Effector memory CD8-positive, alpha-beta T cell (primary cell): ENCODE measurements around the gene ZNF366.

Experiments used
- ATAC-seq: fragments of 150-1000 bp; cut with Tn5 transposase; replicated peaks from 2 replicates; pipeline ENCODE4 v1.10.0; 2021; ENCODE audit warnings: mild to moderate bottlenecking, moderate library complexity
- DNase-seq, 3 experiments: peaks; one replicate each; pipeline ENCODE4 v3.0.0; 2021
- H3K27ac Mint-ChIP-seq, 2 donors: one replicate each; pipeline ENCODE4 v1.8.0; 2022; ENCODE audit warnings: mild to moderate bottlenecking in 2 of 2, mixed read lengths in 2 of 2, moderate library complexity in 2 of 2
- H3K27me3 Mint-ChIP-seq, 2 donors: one replicate each; pipeline ENCODE4 v1.8.0; 2022; ENCODE audit warnings: mixed read lengths in 2 of 2
- H3K36me3 Mint-ChIP-seq: one replicate; pipeline ENCODE4 v1.8.0; 2022; ENCODE audit warnings: mild to moderate bottlenecking, moderate library complexity, mixed read lengths; ENCODE audit not compliant: insufficient read depth
- H3K4me1 Mint-ChIP-seq, 2 donors: one replicate each; pipeline ENCODE4 v1.8.0; 2022; ENCODE audit warnings: low read depth in 2 of 2, mixed read lengths in 2 of 2
- H3K4me3 Mint-ChIP-seq, 2 donors: one replicate each; pipeline ENCODE4 v1.8.0; 2022; ENCODE audit warnings: mild to moderate bottlenecking in 2 of 2, mixed read lengths in 2 of 2, moderate library complexity in 2 of 2
- H3K9me3 Mint-ChIP-seq, 2 donors: one replicate each; pipeline ENCODE4 v1.8.0; 2022; ENCODE audit warnings: mixed read lengths in 2 of 2

ZNF366 gene

GRCh38 chr5:72465066-72465465 is 42.1 kb downstream of the ZNF366 start:
- no peaks in the 10 kb centered on the region for H3K36me3 Mint-ChIP-seq
- no peaks in the 10 kb centered on the region for H3K9me3 Mint-ChIP-seq
- H3K27ac Mint-ChIP-seq, result no peak overlapping the region
- H3K27me3 Mint-ChIP-seq, result peaks cover 43 to 44% of the 10 kb centered on the region in 2 donors
- no peak overlapping the region for H3K4me3 Mint-ChIP-seq
- no peak for DNase-seq
- ATAC-seq, result no peak
- H3K4me1 Mint-ChIP-seq, result no peaks in the 10 kb centered on the region

- no peak for DNase-seq
- Mint-ChIP-seq H3K4me1 (no peaks in the 10 kb centered on the region), H3K4me3 (no peak overlapping the region), H3K27ac (no peak overlapping the region), H3K9me3 (no peaks in the 10 kb centered on the region), H3K36me3 (no peaks in the 10 kb centered on the region), H3K27me3 (peaks cover 38 to 43% of the 10 kb centered on the region in 2 donors)
- no peak for ATAC-seq
Observed at GRCh38 chr5:72464071-72464470, 43.1 kb downstream of the ZNF366 start.

- Mint-ChIP-seq H3K27ac (no peak overlapping the region), H3K27me3 (peaks cover 34 to 43% of the 10 kb centered on the region in 2 donors)
- DNase-seq, result no peak
Observed at GRCh38 chr5:72463449-72464052, 43.7 kb downstream of the ZNF366 start.

GRCh38 chr5:72460413-72460812 is 46.8 kb downstream of the ZNF366 start:
- no peak for ATAC-seq
- Mint-ChIP-seq H3K27me3 (peaks cover 25 to 33% of the 10 kb centered on the region in 2 donors), H3K4me3 (no peak overlapping the region), H3K4me1 (no peaks in the 10 kb centered on the region), H3K27ac (no peak overlapping the region), H3K9me3 (no peaks in the 10 kb centered on the region), H3K36me3 (no peaks in the 10 kb centered on the region)
- no peak for DNase-seq

More at GRCh38 chr5:72463449-72464052, 43.7 kb downstream of the ZNF366 start:
- ATAC-seq, result no peak
- Mint-ChIP-seq H3K4me1 (no peaks in the 10 kb centered on the region), H3K4me3 (no peak overlapping the region), H3K9me3 (no peaks in the 10 kb centered on the region), H3K36me3 (no peaks in the 10 kb centered on the region)

GRCh38 chr5:72459913-72460312 is 47.3 kb downstream of the ZNF366 start:
- no peaks in the 10 kb centered on the region for H3K4me1 Mint-ChIP-seq
- ATAC-seq (no peak), DNase-seq (no peak)
- no peaks in the 10 kb centered on the region for H3K36me3 Mint-ChIP-seq
- H3K4me3 Mint-ChIP-seq, result no peak overlapping the region
- peaks cover 20 to 30% of the 10 kb centered on the region in 2 donors for H3K27me3 Mint-ChIP-seq
- no peaks in the 10 kb centered on the region for H3K9me3 Mint-ChIP-seq
- H3K27ac Mint-ChIP-seq, result no peak overlapping the region

- no peaks in the 10 kb centered on the region for H3K9me3 Mint-ChIP-seq
- H3K4me1 Mint-ChIP-seq, result no peaks in the 10 kb centered on the region
- H3K27ac Mint-ChIP-seq, result no peak overlapping the region
- no peak for ATAC-seq
- H3K27me3 Mint-ChIP-seq, result peaks cover 16 to 25% of the 10 kb centered on the region in 2 donors
- no peak for DNase-seq
- H3K36me3 Mint-ChIP-seq, result no peaks in the 10 kb centered on the region
- H3K4me3 Mint-ChIP-seq, result no peak overlapping the region
Observed at GRCh38 chr5:72459089-72459661, 48.0 kb downstream of the ZNF366 start.

- Mint-ChIP-seq H3K27me3 (peaks cover 16 to 21% of the 10 kb centered on the region in 2 donors), H3K36me3 (no peaks in the 10 kb centered on the region), H3K27ac (no peak overlapping the region), H3K4me3 (no peak overlapping the region), H3K4me1 (no peaks in the 10 kb centered on the region), H3K9me3 (no peaks in the 10 kb centered on the region)
- ATAC-seq, result no peak
- no peak for DNase-seq
Observed at GRCh38 chr5:72458407-72458806, 48.8 kb downstream of the ZNF366 start.

- no peak overlapping the region for H3K4me3 Mint-ChIP-seq
- DNase-seq (no peak), ATAC-seq (no peak)
- no peak overlapping the region for H3K27ac Mint-ChIP-seq
- H3K4me1 Mint-ChIP-seq, result no peaks in the 10 kb centered on the region
- no peaks in the 10 kb centered on the region for H3K9me3 Mint-ChIP-seq
- peaks cover 11 to 12% of the 10 kb centered on the region in 2 donors for H3K27me3 Mint-ChIP-seq
- H3K36me3 Mint-ChIP-seq, result no peaks in the 10 kb centered on the region
Observed at GRCh38 chr5:72457491-72457890, 49.7 kb downstream of the ZNF366 start.

- Mint-ChIP-seq H3K4me1 (no peaks in the 10 kb centered on the region), H3K36me3 (no peaks in the 10 kb centered on the region), H3K9me3 (no peaks in the 10 kb centered on the region), H3K4me3 (no peak overlapping the region), H3K27ac (no peak overlapping the region), H3K27me3 (peaks cover 9 to 10% of the 10 kb centered on the region in 2 donors)
- no peak for ATAC-seq
- DNase-seq, result no peak
Observed at GRCh38 chr5:72456391-72457074, 50.7 kb downstream of the ZNF366 start.

GRCh38 chr5:72455476-72455875 is 51.7 kb downstream of the ZNF366 start:
- H3K27ac Mint-ChIP-seq, result no peak overlapping the region
- no peak for DNase-seq
- no peak for ATAC-seq
- H3K4me1 Mint-ChIP-seq, result no peaks in the 10 kb centered on the region
- H3K9me3 Mint-ChIP-seq, result no peaks in the 10 kb centered on the region
- no peak overlapping the region for H3K4me3 Mint-ChIP-seq
- peaks cover 5 to 7% of the 10 kb centered on the region in 2 donors for H3K27me3 Mint-ChIP-seq
- no peaks in the 10 kb centered on the region for H3K36me3 Mint-ChIP-seq

GRCh38 chr5:72454996-72455395 is 52.2 kb downstream of the ZNF366 start:
- no peak for ATAC-seq
- Mint-ChIP-seq H3K4me3 (no peak overlapping the region), H3K4me1 (no peaks in the 10 kb centered on the region), H3K27ac (no peak overlapping the region), H3K36me3 (no peaks in the 10 kb centered on the region), H3K27me3 (peaks cover 6 to 12% of the 10 kb centered on the region in 2 donors), H3K9me3 (no peaks in the 10 kb centered on the region)
- DNase-seq, result no peak

- H3K27me3 Mint-ChIP-seq, result peaks cover 7 to 18% of the 10 kb centered on the region in 2 donors
- no peak overlapping the region for H3K4me3 Mint-ChIP-seq
- ATAC-seq (no peak), DNase-seq (no peak)
- no peaks in the 10 kb centered on the region for H3K36me3 Mint-ChIP-seq
- H3K27ac Mint-ChIP-seq, result no peak overlapping the region
- no peaks in the 10 kb centered on the region for H3K9me3 Mint-ChIP-seq
- no peaks in the 10 kb centered on the region for H3K4me1 Mint-ChIP-seq
Observed at GRCh38 chr5:72453246-72453775, 53.9 kb downstream of the ZNF366 start.

GRCh38 chr5:72452515-72453245 is 54.5 kb downstream of the ZNF366 start:
- no peak for ATAC-seq
- no peak overlapping the region for H3K27ac Mint-ChIP-seq
- H3K36me3 Mint-ChIP-seq, result no peaks in the 10 kb centered on the region
- no peak overlapping the region for H3K4me3 Mint-ChIP-seq
- H3K27me3 Mint-ChIP-seq, result peaks cover 12 to 18% of the 10 kb centered on the region in 2 donors
- no peaks in the 10 kb centered on the region for H3K9me3 Mint-ChIP-seq
- no peaks in the 10 kb centered on the region for H3K4me1 Mint-ChIP-seq
- no peak for DNase-seq
